ENCODE results near the gene DOK6.
"Not testable (repeated sequence)": the region's sequence is repeated elsewhere in the genome, so short reads cannot be mapped to it uniquely, and the experiment has no call there.

DOK6 gene

GRCh38 chr18:69400253-69400975, at the start of gene DOK6:
Gene DOK6 (plus strand): TSS chr18:69400888.
- Histone ChIP-seq H3K36me3 (ENCODE audit: control insufficient read depth, insufficient read depth, low read length) (no peaks in the 10 kb centered on the region), H3K27ac (ENCODE audit: low read length) (no peak within 1 kb of the TSS), H3K4me1 (ENCODE audit: control insufficient read depth, insufficient read depth, low read length) (peaks cover 1% of the 10 kb centered on the region; the same call in 1 of the 2 replicates), H3K4me3 (ENCODE audit: low read length) (peak within 1 kb of the TSS; percentile 63; the same call in 1 of the 2 replicates), H3K9me3 (ENCODE audit: control insufficient read depth, insufficient read depth, low read length) (no peaks in the 10 kb centered on the region), H3K27me3 (ENCODE audit: control insufficient read depth, insufficient read depth, low read length) (peaks cover 21% of the 10 kb centered on the region)
- no CpG with 5 or more reads among the region's 79 CpGs for WGBS (ENCODE audit: insufficient coverage, insufficient read length)
- DNase-seq (ENCODE audit: low read depth, low spot score), result no peak

- no peak for DNase-seq (ENCODE audit: low read depth, low spot score)
- Histone ChIP-seq H3K9me3 (ENCODE audit: control insufficient read depth, insufficient read depth, low read length) (no peaks in the 10 kb centered on the region), H3K27ac (ENCODE audit: low read length) (no peak overlapping the region), H3K27me3 (ENCODE audit: control insufficient read depth, insufficient read depth, low read length) (no peaks in the 10 kb centered on the region), H3K4me3 (ENCODE audit: low read length) (no peak overlapping the region), H3K4me1 (ENCODE audit: control insufficient read depth, insufficient read depth, low read length) (no peaks in the 10 kb centered on the region), H3K36me3 (ENCODE audit: control insufficient read depth, insufficient read depth, low read length) (no peaks in the 10 kb centered on the region)
- WGBS (ENCODE audit: insufficient coverage, insufficient read length), result no CpG with 5 or more reads among the region's 1 CpG
These were observed 47.7 kb upstream of the DOK6 start for GRCh38 chr18:69353023-69353422.

GRCh38 chr18:69357590-69357989, 43.1 kb upstream of the DOK6 start:
- Histone ChIP-seq H3K27ac (ENCODE audit: low read length) (no peak overlapping the region), H3K9me3 (ENCODE audit: control insufficient read depth, insufficient read depth, low read length) (no peaks in the 10 kb centered on the region), H3K4me3 (ENCODE audit: low read length) (no peak overlapping the region), H3K4me1 (ENCODE audit: control insufficient read depth, insufficient read depth, low read length) (no peaks in the 10 kb centered on the region), H3K36me3 (ENCODE audit: control insufficient read depth, insufficient read depth, low read length) (no peaks in the 10 kb centered on the region), H3K27me3 (ENCODE audit: control insufficient read depth, insufficient read depth, low read length) (no peaks in the 10 kb centered on the region)
- no peak for DNase-seq (ENCODE audit: low read depth, low spot score)
- no CpG with 5 or more reads among the region's 4 CpGs for WGBS (ENCODE audit: insufficient coverage, insufficient read length)

DNA sequence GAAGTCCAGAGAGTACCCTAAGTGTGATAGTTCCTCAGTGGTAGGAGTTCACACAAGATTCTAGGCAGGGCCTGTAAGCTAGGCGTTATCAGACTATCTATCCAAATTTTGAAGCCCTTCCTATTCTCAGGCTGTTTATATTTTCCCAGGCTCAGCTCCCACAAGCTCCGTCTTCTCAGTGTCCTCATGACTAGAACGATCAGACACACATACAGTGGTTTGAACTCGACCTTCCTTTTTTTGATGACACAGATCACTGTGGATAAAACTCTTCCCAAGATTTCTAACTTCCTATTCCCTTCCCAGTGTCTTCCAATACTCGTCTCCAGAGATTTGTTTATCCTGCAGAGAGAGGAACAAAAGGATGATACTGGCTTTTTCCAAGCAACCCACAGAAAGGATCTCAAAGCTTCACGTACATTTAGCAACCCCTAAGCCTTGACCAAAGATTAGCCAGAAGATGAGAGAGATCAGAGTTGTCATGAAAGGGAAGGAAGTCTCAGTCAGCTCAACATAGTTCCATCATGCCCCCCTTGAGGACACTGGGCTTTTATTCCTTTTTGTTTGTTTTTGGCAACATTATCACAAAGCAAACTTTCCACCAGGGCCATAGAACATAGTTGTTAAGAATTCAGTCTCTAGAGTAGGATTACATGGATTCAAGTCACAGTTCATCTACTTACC, 42.3 kb upstream of the DOK6 start:
- H3K27me3 ChIP-seq (ENCODE audit: control insufficient read depth, insufficient read depth, low read length), result no peaks in the 10 kb centered on the region
- no peak overlapping the region for H3K27ac ChIP-seq (ENCODE audit: low read length)
- no CpG with 5 or more reads among the region's 6 CpGs for WGBS (ENCODE audit: insufficient coverage, insufficient read length)
- DNase-seq (ENCODE audit: low read depth, low spot score), result no peak
- no peak overlapping the region for H3K4me3 ChIP-seq (ENCODE audit: low read length)
- no peaks in the 10 kb centered on the region for H3K4me1 ChIP-seq (ENCODE audit: control insufficient read depth, insufficient read depth, low read length)
- H3K36me3 ChIP-seq (ENCODE audit: control insufficient read depth, insufficient read depth, low read length), result no peaks in the 10 kb centered on the region
- H3K9me3 ChIP-seq (ENCODE audit: control insufficient read depth, insufficient read depth, low read length), result no peaks in the 10 kb centered on the region

- H3K27ac ChIP-seq (ENCODE audit: low read length); H3K27me3 ChIP-seq (ENCODE audit: control insufficient read depth, insufficient read depth, low read length); H3K9me3 ChIP-seq (ENCODE audit: control insufficient read depth, insufficient read depth, low read length); H3K36me3 ChIP-seq (ENCODE audit: control insufficient read depth, insufficient read depth, low read length); H3K4me1 ChIP-seq (ENCODE audit: control insufficient read depth, insufficient read depth, low read length); H3K4me3 ChIP-seq (ENCODE audit: low read length); DNase-seq (ENCODE audit: low read depth, low spot score): not testable (repeated sequence)
- WGBS (ENCODE audit: insufficient coverage, insufficient read length), result no CpG with 5 or more reads among the region's 1 CpG
These were observed 40.9 kb upstream of the DOK6 start for GRCh38 chr18:69359768-69360167.

GRCh38 chr18:69364930-69365329, 35.8 kb upstream of the DOK6 start:
- Histone ChIP-seq H3K27me3 (ENCODE audit: control insufficient read depth, insufficient read depth, low read length) (no peaks in the 10 kb centered on the region), H3K36me3 (ENCODE audit: control insufficient read depth, insufficient read depth, low read length) (no peaks in the 10 kb centered on the region), H3K4me3 (ENCODE audit: low read length) (no peak overlapping the region), H3K9me3 (ENCODE audit: control insufficient read depth, insufficient read depth, low read length) (no peaks in the 10 kb centered on the region), H3K4me1 (ENCODE audit: control insufficient read depth, insufficient read depth, low read length) (no peaks in the 10 kb centered on the region), H3K27ac (ENCODE audit: low read length) (no peak overlapping the region)
- WGBS (ENCODE audit: insufficient coverage, insufficient read length), result no CpG with 5 or more reads among the region's 2 CpGs
- no peak for DNase-seq (ENCODE audit: low read depth, low spot score)

GRCh38 chr18:69365658-69366057, 35.0 kb upstream of the DOK6 start:
- Histone ChIP-seq H3K36me3 (ENCODE audit: control insufficient read depth, insufficient read depth, low read length) (no peaks in the 10 kb centered on the region), H3K27ac (ENCODE audit: low read length) (no peak overlapping the region), H3K4me3 (ENCODE audit: low read length) (no peak overlapping the region), H3K4me1 (ENCODE audit: control insufficient read depth, insufficient read depth, low read length) (no peaks in the 10 kb centered on the region), H3K9me3 (ENCODE audit: control insufficient read depth, insufficient read depth, low read length) (no peaks in the 10 kb centered on the region), H3K27me3 (ENCODE audit: control insufficient read depth, insufficient read depth, low read length) (no peaks in the 10 kb centered on the region)
- DNase-seq (ENCODE audit: low read depth, low spot score), result no peak
- WGBS (ENCODE audit: insufficient coverage, insufficient read length), result no CpG with 5 or more reads among the region's 4 CpGs

DNA sequence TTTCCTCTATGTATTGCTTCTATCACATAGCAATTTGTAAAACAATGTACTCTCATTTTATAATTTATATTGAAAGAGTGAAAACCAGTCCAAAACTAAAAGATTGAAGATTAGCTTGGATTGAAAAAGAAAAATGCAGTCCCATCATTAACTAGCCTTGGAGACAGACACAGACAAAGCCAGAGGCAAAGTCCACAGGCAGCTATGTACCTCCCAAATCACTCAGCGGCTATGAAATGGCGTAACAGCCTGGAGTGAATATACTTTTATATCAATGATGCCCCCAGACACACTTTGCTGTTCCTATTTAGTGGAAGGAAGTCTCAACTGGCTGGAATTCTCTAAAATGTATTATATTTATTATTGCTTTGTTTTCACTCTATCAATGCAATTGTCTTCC, 33.6 kb upstream of the DOK6 start:
- no peaks in the 10 kb centered on the region for H3K4me1 ChIP-seq (ENCODE audit: control insufficient read depth, insufficient read depth, low read length)
- H3K27ac ChIP-seq (ENCODE audit: low read length), result no peak overlapping the region
- no peak overlapping the region for H3K4me3 ChIP-seq (ENCODE audit: low read length)
- no peaks in the 10 kb centered on the region for H3K36me3 ChIP-seq (ENCODE audit: control insufficient read depth, insufficient read depth, low read length)
- no peak for DNase-seq (ENCODE audit: low read depth, low spot score)
- H3K27me3 ChIP-seq (ENCODE audit: control insufficient read depth, insufficient read depth, low read length), result no peaks in the 10 kb centered on the region
- no CpG with 5 or more reads among the region's 2 CpGs for WGBS (ENCODE audit: insufficient coverage, insufficient read length)
- H3K9me3 ChIP-seq (ENCODE audit: control insufficient read depth, insufficient read depth, low read length), result no peaks in the 10 kb centered on the region

- H3K27ac ChIP-seq (ENCODE audit: low read length), result no peak overlapping the region
- H3K36me3 ChIP-seq (ENCODE audit: control insufficient read depth, insufficient read depth, low read length), result no peaks in the 10 kb centered on the region
- H3K4me3 ChIP-seq (ENCODE audit: low read length), result no peak overlapping the region
- no peaks in the 10 kb centered on the region for H3K9me3 ChIP-seq (ENCODE audit: control insufficient read depth, insufficient read depth, low read length)
- H3K4me1 ChIP-seq (ENCODE audit: control insufficient read depth, insufficient read depth, low read length), result no peaks in the 10 kb centered on the region
- H3K27me3 ChIP-seq (ENCODE audit: control insufficient read depth, insufficient read depth, low read length), result no peaks in the 10 kb centered on the region
- DNase-seq (ENCODE audit: low read depth, low spot score), result no peak
- WGBS (ENCODE audit: insufficient coverage, insufficient read length), result no CpG with 5 or more reads among the region's 2 CpGs
These were observed 29.0 kb upstream of the DOK6 start for GRCh38 chr18:69371729-69372128.

DNA sequence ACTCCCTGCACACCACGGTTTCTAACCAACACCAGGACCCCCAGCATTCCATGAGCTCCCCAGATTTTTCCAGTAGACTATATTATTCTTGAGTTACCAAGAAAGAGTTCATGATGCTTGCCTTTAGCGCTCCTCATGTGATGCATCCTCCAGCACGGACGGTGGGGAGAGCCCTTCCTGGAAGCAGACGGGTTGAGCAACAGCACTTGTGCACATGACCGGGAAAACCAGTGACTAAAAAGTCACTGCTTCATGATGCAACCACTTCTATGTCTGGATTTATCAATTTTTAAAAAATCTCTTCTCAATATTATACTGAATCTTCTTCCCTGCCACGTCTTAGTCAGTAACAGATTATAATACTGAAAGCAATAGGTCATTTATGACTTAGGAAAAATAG, 20.4 kb upstream of the DOK6 start:
- H3K4me3 ChIP-seq (ENCODE audit: low read length), result no peak overlapping the region
- H3K4me1 ChIP-seq (ENCODE audit: control insufficient read depth, insufficient read depth, low read length), result no peaks in the 10 kb centered on the region
- H3K36me3 ChIP-seq (ENCODE audit: control insufficient read depth, insufficient read depth, low read length), result no peaks in the 10 kb centered on the region
- H3K9me3 ChIP-seq (ENCODE audit: control insufficient read depth, insufficient read depth, low read length), result no peaks in the 10 kb centered on the region
- no peak overlapping the region for H3K27ac ChIP-seq (ENCODE audit: low read length)
- no peak for DNase-seq (ENCODE audit: low read depth, low spot score)
- WGBS (ENCODE audit: insufficient coverage, insufficient read length), result no CpG with 5 or more reads among the region's 7 CpGs
- no peaks in the 10 kb centered on the region for H3K27me3 ChIP-seq (ENCODE audit: control insufficient read depth, insufficient read depth, low read length)

DNA sequence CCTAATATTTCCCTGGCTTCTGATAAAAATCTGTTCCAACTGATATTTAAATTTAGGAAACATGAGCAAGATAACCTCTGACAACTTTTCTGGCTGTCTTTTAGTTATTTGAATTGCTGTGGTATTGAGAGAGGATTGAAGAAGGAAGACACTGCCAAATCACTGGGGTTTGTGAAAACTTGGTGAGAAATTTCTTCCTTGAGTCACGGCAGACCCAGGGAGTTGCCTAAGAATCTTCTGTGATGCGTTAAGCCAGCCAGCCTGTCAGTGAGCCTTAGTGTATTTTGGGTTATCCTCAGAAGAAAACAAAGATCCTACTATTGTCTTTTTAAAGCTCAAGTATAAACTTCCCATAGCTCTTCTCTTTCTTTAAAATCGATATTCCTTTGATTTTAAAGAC, 17.5 kb upstream of the DOK6 start:
- DNase-seq (ENCODE audit: low read depth, low spot score), result no peak
- Histone ChIP-seq H3K36me3 (ENCODE audit: control insufficient read depth, insufficient read depth, low read length) (no peaks in the 10 kb centered on the region), H3K27me3 (ENCODE audit: control insufficient read depth, insufficient read depth, low read length) (no peaks in the 10 kb centered on the region), H3K4me3 (ENCODE audit: low read length) (no peak overlapping the region), H3K27ac (ENCODE audit: low read length) (no peak overlapping the region), H3K4me1 (ENCODE audit: control insufficient read depth, insufficient read depth, low read length) (no peaks in the 10 kb centered on the region), H3K9me3 (ENCODE audit: control insufficient read depth, insufficient read depth, low read length) (no peaks in the 10 kb centered on the region)
- no CpG with 5 or more reads among the region's 3 CpGs for WGBS (ENCODE audit: insufficient coverage, insufficient read length)
